H7 (cell line): Measurements from ENCODE around the gene NFATC1. TPM values are rescaled to one million over a fixed set of nuclear protein-coding genes. Genes with fewer than 3 reads are reported as not detected.

ENCODE experiments used
- DNase-seq: peaks from one replicate; pipeline ENCODE4 v3.0.0; 2012
- H3K27me3 ChIP-seq: 2 replicates; pipeline ENCODE4 v1.6.0; 2011; ENCODE audit warnings: mild to moderate bottlenecking, low read length; ENCODE audit not compliant: control insufficient read depth, insufficient read depth
- H3K36me3 ChIP-seq: replicated peaks from 2 replicates; pipeline ENCODE4 v1.5.1; 2011; ENCODE audit warnings: low read length; ENCODE audit not compliant: control insufficient read depth, insufficient read depth
- H3K4me3 ChIP-seq: 2 replicates; pipeline ENCODE4 v1.5.1; 2011; ENCODE audit warnings: low read depth, mild to moderate bottlenecking, control low read depth, low read length, moderate library complexity; ENCODE audit not compliant: insufficient read depth
- total RNA-seq: library from RNA; depleted of rRNA; stranded (reverse); fragments of >200 nt; shearing (Covaris generic); gene quantifications from 2 replicates; pipeline ENCODE4 v1.2.3, GENCODE V29; 2014

The NFATC1 gene
- total RNA-seq, 1 experiment from 2014 or later, result 14.5 TPM

DNA sequence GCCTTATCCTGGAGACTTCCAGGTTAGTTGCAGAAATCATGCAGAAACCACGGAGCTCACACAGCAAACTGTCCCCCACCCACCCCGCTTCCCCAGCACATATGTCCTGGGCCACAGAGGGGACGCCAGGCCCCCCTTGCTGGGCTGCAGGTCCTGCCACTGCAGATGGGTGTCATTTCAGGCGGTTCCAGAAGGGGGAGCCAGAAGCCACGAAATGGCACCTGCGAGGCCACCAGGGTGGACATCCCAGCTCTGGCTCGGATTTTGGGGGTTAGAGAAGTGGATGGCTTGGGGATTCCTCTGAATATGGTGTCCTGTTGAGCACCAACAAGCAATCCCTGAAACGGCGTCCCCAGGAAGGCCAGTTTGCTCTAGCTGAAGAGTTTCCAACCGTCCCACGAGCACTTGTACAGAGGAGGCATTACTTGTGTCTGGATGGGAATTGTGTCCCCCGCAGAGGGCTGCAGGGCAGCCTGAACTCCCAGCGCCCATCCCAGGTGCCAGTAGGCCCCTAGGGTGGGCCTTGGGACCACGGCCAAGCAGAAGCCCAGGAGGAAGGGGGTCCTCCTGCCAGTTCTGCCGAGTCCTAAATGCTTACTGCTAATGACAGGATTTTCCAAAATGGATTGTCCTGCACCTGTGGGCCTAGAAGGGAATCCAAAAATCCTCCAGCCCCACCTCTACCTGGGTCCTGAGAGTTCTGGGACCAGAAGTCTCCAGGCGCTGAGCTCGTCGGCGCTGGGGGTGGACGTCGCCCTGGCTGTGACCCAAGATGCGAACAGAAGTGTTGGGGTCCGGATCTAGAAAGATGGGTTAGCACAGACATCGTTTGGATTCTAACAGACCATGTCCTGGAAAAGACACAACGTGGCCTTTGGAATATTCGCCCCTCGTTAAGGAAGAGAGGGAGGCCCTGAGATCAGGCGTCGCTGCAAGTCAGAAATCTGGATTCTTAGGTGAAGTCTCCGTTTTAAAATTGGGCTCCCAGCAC is 14.6 kb upstream of the NFATC1 start:
- no peaks in the 10 kb centered on the region for H3K36me3 ChIP-seq
- H3K27me3 ChIP-seq, result no peaks in the 10 kb centered on the region
- H3K4me3 ChIP-seq, result no peak overlapping the region
- DNase-seq, result peak; percentile 97

DNA sequence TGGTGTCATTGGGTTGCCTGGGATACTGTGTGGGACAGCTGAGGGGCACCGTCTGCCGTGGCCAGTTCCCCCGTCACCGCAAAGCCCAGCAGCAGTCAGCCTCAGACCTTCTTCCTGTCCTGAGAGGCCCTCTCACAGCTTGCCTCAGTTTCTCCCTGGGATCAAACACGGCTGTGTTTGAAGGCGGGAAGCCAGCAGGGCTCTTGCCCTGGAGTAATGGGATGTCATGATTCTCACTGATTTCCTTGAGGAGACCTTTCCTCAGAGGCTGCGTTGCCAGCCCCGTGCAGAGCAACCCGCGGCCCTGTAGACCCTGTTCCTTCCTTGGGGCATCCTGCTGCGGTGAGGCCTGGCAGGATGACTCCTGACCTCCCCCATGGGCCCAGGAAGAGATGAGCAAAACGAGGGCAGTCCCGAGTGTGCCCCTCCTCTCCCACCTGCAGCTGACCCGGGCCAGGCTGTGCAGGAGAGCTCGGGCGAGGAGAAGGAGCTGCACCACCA is 13.9 kb upstream of the NFATC1 start:
- H3K36me3 ChIP-seq, result no peaks in the 10 kb centered on the region
- no peak overlapping the region for H3K4me3 ChIP-seq
- no peaks in the 10 kb centered on the region for H3K27me3 ChIP-seq
- DNase-seq, result peak; percentile 46

DNA sequence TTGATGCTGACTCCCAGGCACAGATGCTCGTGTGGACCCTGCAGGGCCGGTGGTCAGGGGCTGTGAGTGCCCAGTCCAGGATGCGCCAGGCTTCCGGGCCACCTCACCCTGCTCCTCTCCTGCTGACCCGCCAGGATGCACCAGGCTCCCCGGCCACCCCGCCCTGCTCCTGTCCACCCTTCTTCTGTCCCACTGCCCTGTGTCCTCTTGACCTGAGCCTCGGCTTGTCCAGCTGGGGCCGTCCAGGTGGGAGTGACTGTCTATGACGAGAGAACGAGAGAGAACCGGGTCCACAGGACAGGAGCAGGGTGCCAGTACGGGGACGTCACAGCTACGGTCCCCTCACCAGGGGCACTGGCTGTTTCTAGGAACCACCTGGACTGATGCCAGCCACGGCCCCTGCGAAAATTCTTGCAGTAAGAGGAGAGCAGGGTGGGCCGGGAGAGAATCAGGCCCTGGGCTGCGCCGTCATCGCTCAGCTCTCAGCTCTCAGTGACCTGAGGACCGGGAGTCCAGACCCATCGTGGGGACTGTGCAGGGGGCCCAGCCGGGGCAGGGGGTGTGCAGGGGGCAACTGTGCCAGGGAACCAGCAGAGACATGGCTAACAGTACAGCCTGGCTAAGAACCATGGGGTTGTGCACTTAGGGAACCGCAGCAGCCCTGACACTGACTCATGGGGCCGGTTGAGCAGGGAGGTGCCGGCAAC is 12.9 kb upstream of the NFATC1 start:
- no peak overlapping the region for H3K4me3 ChIP-seq
- no peaks in the 10 kb centered on the region for H3K27me3 ChIP-seq
- H3K36me3 ChIP-seq, result no peaks in the 10 kb centered on the region
- peak; percentile 50 for DNase-seq

DNA sequence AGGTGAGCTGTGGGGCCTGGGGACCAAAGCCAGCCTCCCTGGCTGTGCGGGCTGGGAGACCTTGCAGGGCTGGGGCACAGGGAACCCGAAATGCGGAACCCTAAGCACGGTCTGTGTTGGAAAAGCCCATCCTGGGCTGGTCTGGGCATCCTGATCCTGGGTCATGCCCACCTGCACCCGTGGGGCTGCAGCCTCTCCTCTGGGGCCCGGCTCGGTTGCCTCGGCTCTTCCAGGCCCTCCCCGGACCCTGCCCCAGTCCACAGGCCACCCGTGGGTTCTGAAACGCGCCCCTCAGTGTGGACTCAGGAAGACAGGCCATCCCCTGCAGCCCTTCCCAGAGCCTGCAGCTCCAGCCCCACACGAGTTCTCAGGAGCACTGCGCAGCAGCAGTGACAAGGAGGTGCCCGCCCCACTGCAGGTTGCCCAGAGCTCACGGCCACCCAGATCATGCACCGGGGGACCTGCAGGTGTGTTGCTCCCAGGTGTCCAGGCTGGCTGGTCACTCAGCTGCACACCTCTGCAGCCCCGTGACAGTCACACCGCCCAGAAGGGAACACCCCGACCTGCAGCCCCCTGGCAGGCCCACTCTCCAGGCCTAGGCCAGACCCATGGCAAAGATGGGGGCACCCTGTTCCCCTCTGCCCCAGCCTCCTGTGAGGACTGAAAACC is 12.2 kb upstream of the NFATC1 start:
- H3K27me3 ChIP-seq, result no peaks in the 10 kb centered on the region
- H3K36me3 ChIP-seq, result no peaks in the 10 kb centered on the region
- DNase-seq, result peak; percentile 45
- no peak overlapping the region for H3K4me3 ChIP-seq

DNA sequence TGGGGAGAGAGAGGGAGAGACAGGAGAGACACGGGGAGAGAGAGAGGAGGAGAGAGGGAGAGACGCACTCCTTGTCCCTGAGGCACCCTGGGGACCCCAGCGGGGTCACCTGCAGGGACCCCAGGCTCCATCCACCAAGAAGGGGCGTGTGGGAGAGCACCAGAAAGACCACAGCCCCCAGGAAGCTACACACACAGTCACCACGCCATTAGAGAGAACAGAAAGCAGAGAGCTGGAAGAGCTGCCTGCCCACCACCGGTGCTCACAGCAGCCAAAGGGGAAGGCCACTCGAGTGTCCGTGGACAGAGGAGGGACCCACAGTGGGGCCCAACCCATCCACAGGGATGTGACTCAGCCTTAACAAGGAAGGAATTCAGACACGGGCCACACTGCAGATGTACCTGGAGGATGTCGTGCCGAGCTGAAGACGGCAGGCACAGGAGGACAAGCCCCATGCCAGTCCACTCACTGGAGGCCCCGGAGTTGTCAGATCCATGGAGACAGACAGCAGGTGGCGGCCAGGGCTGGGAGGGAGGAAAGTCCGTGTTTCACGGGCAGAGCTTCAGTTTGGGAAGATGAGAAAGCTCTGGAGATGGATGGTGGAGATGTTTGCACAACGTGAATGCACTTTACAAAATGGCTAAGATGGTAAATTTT is 11.5 kb upstream of the NFATC1 start:
- Histone ChIP-seq H3K36me3 (no peaks in the 10 kb centered on the region), H3K27me3 (no peaks in the 10 kb centered on the region), H3K4me3 (no peak overlapping the region)
- DNase-seq, result peak; percentile 53

DNA sequence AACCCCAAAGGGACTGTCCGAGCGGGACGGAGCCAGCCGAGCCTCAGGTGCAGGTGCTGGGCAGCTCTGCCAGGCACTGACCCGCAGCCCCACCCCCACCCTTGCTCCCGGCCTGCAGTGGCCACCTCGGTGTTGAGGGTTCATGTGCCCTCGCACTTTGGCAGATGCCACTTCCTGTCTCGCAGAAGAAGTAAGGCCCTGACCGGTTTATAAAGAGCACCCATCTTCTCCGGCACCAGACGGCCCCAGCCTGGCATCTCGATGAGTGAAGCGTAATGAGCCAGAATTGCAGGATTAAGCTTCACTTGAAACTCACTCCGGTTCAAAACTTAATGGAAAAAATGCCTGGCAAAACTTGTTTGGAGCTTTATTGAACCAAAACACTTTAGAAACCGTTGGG is 10.9 kb upstream of the NFATC1 start:
- no peak overlapping the region for H3K4me3 ChIP-seq
- H3K36me3 ChIP-seq, result no peaks in the 10 kb centered on the region
- peak; percentile 41 for DNase-seq
- no peaks in the 10 kb centered on the region for H3K27me3 ChIP-seq

DNA sequence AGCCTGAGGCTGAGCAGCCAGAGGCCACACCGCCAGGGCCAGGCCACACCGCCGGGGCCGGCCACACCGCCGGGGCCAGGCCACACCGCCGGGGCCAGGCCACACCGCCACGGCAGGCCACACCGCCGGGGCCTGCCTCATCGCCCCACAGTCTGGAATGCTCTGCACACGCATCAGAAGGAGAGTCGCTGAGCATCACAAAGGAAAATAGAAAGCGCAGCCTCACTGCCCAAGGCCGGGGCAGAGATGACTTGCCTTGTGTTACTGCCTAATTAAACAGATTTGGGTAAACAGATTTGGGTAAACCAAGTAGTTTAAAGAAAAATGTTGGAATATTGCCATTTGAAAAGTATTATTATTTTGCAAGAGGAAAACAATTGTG is 10.4 kb upstream of the NFATC1 start:
- H3K36me3 ChIP-seq, result no peaks in the 10 kb centered on the region
- H3K4me3 ChIP-seq, result no peak overlapping the region
- H3K27me3 ChIP-seq, result no peaks in the 10 kb centered on the region
- DNase-seq, result peak; percentile 41

DNA sequence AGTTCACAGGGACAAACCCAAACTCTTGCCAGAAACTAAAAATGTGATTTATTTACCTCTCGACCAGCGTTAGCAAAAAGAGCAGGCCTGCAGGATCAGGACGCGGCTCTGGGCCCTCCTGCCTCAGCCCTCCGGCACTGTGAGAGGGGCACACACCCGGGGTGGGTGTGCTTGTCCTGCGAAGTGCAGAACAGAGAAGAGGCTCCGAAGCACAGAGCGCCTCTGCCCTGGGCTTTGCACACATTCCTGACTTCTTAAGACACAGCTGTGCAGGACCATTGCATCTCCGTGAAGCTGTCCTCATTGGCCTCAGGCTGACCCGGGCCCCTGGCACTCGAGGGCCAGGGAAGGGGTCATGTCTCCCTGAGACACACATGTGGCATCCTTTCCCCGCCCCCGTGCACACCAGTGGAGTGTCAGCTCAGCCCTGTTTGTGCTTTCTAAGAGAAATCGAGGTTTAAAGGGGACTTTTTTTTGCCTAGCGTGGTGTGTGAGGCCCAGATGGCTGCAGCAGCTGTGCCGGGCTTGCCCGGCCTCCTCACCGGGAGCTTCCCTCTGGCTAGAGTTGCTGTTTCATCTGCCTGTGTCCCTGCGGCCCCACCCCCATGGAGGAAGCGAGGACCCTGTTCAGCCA is 9.9 kb upstream of the NFATC1 start:
- H3K4me3 ChIP-seq, result no peak overlapping the region
- no peaks in the 10 kb centered on the region for H3K27me3 ChIP-seq
- no peaks in the 10 kb centered on the region for H3K36me3 ChIP-seq
- DNase-seq, result peak; percentile 46

DNA sequence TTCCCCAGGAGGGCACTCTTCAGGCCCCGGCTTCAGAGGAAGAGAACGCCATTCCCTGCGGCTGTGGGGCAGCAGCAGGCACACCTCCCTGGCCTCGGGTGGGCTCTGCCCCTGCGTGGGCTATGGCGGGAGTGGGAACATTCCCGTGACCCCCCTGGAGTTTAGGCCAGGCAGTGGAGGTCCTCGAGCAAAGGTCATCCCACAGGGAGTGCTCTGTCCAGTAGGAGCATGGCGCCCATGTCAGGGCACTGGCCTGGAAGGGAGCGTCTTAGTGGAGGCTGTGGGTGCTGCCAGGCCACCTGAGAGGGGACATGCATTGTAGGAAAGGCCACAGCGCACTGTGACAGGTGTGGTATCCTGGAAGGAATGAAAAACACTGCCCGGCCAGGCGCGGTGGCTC is 9.2 kb upstream of the NFATC1 start:
- Histone ChIP-seq H3K27me3 (no peaks in the 10 kb centered on the region), H3K36me3 (no peaks in the 10 kb centered on the region), H3K4me3 (no peak overlapping the region)
- no peak for DNase-seq

DNA sequence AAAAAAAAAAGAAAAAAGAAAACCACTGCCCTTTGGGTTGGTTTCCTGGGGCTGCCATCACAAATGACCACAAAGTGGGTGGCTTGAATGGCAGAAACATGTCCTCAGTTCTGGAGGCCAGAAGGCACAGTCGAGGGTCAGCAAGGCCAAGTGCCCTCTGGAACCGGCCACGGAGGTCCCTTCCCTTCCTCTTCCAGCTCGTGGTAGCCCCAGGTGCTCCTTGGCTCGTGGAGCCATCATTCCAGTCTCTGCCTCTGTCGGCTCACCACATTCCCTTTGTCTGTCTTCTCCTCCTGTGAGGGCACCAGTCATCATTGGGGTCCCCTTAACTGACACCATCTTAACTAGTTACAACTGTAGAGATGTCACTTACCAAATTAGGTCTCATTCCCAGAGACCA is 8.5 kb upstream of the NFATC1 start:
- Histone ChIP-seq H3K4me3 (no peak overlapping the region), H3K36me3 (no peaks in the 10 kb centered on the region), H3K27me3 (peaks cover 4% of the 10 kb centered on the region; the same call in 1 of the 2 replicates)
- peak; percentile 22 for DNase-seq

DNA sequence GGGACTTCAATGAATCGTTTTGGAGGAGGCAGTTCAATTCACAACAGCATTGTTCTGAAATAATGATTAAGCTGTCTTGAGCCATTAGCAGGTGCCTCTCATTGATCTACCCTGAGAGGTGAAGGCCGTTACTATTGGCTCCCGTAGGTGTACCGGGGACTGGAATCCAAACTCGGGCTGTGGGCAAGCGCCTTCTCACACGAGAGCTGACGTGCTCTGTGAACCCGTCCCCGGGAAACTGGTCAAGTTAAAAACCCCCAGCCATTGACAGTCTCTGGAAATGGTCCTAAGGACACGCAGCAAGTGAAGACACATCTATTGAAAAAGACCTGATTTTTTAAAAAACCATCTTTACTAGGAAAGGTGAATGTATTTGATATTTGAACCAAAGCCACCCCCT is 8.1 kb upstream of the NFATC1 start:
- Histone ChIP-seq H3K4me3 (no peak overlapping the region), H3K36me3 (no peaks in the 10 kb centered on the region), H3K27me3 (peaks cover 8% of the 10 kb centered on the region)
- DNase-seq, result peak; percentile 37

DNA sequence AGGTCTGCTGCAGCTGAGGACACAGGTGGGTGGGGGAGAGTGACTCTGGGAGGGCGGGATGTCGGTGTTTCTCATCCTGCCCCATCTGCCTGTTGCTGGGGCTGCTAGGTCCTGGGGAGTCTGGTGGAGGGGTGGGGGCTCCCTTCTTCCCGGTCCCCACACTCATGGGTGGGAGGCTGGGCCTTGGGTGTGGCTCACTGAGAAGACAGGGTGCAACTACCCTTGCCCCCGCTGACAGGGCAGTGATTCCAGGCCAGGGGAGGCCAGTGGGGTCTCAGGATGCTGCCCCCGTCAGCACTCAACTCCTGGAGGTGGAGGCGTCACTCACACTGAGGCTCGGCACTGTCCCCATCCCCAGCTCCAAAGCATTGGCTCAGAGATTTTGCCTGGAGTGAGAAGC is 7.7 kb upstream of the NFATC1 start:
- peak; percentile 33 for DNase-seq
- Histone ChIP-seq H3K27me3 (peaks cover 12% of the 10 kb centered on the region), H3K4me3 (no peak overlapping the region), H3K36me3 (no peaks in the 10 kb centered on the region)

DNA sequence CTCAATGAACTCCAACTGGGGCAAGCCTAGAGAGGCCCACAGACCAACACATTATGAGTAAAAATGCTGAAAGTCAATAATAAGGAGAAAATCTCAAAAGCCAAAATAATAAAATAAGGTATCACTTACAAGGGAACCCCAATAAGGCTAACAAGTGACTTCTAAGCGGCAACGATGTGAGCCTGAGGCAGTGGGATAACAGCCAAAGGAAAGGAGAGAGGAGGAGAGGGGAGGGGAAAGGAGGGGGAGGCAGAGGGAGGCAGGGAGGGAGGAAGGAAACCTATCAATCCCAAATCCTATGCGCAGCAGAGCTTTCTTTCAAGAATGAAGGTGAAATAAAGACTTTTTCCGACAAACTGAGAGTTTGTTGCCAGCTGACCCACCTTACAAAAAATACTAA is 6.0 kb upstream of the NFATC1 start:
- Histone ChIP-seq H3K4me3 (no peak overlapping the region), H3K27me3 (peaks cover 21% of the 10 kb centered on the region), H3K36me3 (no peaks in the 10 kb centered on the region)
- no peak for DNase-seq

DNA sequence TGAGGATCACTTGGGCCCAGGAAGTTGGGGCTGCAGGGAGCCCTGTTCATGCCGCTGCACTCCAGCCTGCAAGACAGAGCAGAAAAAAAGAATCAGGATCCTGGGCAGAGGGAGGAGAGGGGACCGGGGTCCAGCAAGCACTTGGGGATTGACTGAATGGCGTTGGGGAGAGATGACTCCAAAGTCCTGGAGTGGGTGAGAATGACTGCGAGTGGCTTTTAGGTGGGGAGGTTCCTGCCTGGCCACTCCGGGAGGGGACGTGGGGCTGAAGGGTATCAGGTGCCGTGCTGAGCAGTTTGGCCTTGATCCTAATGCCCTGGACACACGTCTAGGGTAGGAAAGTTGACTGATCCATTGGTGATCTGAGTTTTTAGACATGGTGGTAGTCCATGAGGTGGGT is 3.5 kb upstream of the NFATC1 start:
- DNase-seq, result no peak
- no peaks in the 10 kb centered on the region for H3K36me3 ChIP-seq
- H3K27me3 ChIP-seq, result peaks cover 38% of the 10 kb centered on the region
- H3K4me3 ChIP-seq, result no peak overlapping the region
